GM12878 (cell line): ENCODE measurements around the gene SMAD5. TPM values are rescaled to one million over a fixed set of nuclear protein-coding genes. Genes with fewer than 3 reads are reported as not detected.

Source experiments
- ATAC-seq: fragments of 200-7000 bp; cut with Tn5 transposase; 3 replicates; pipeline ENCODE4 v1.9.1; 2020; ENCODE audit warnings: mild to moderate bottlenecking, moderate library complexity
- BruUV-seq: library from RNA; stranded (reverse); fragments of 400-500 nt; replicated peaks from 2 replicates; lab custom pipeline; 2021; lab: Mats Ljungman, UMichigan
- CTCF ChIA-PET: fragments of 300-600 bp; sonication (Branson Sonifier 250); formaldehyde crosslinking; extraction: SDS; loops from one replicate; lab custom pipeline; 2021; ENCODE audit warnings: inconsistent platforms; lab: Yijun Ruan, JAX
- POLR2A ChIA-PET: fragments of 350-600 bp; formaldehyde crosslinking; extraction: SDS; loops from one replicate; lab custom pipeline; 2021; ENCODE audit warnings: inconsistent platforms; lab: Charles Lee
- RAD21 ChIA-PET: fragments of 300-600 bp; sonication (Branson Sonifier 250); formaldehyde crosslinking; loops from one replicate; lab custom pipeline; 2023; ENCODE audit warnings: antibody characterized with exemption; ENCODE audit not compliant: unreplicated experiment; lab: Charles Lee
- SMC1A ChIA-PET: fragments of 300-600 bp; sonication (Branson Sonifier 250); formaldehyde crosslinking; loops from one replicate; lab custom pipeline; 2023; ENCODE audit not compliant: unreplicated experiment, uncharacterized antibody; lab: Charles Lee
- DNase-seq: peaks from one replicate; pipeline ENCODE4 v3.0.0-alpha.2; 2011; ENCODE audit warnings: low read depth, low spot score
- FAIRE-seq: peaks from 3 replicates; lab custom pipeline; 2011; peaks lifted over from hg19 to GRCh38; lab: Jason Lieb, UNC
- H2AFZ ChIP-seq: 2 replicates; pipeline ENCODE4 v1.6.0; 2011; ENCODE audit warnings: low read depth, low read length, control low read depth; ENCODE audit not compliant: control insufficient read depth
- H3K27ac ChIP-seq: 2 replicates; pipeline ENCODE4 v1.5.1; 2011; ENCODE audit warnings: control low read depth; ENCODE audit not compliant: control insufficient read depth, insufficient read depth
- H3K27me3 ChIP-seq, 2 experiments: replicated peaks in 1 of 2; 2 replicates each; pipeline versions ENCODE4 v1.6.0 to v1.6.1; 2011; ENCODE audit warnings: low read length in 1 of 2; ENCODE audit not compliant: control insufficient read depth in 2 of 2, insufficient read depth in 2 of 2
- H3K36me3 ChIP-seq, 2 experiments: 2 replicates each; pipeline ENCODE4 v1.5.1; 2011; ENCODE audit warnings: low read length in 1 of 2; ENCODE audit not compliant: control insufficient read depth in 2 of 2, insufficient read depth in 2 of 2
- H3K4me1 ChIP-seq: 2 replicates; pipeline ENCODE4 v1.6.1; 2011; ENCODE audit warnings: mild to moderate bottlenecking, low read length, moderate library complexity, mixed read lengths; ENCODE audit not compliant: control insufficient read depth, insufficient read depth
- H3K4me2 ChIP-seq: 2 replicates; pipeline ENCODE4 v1.6.0; 2011; ENCODE audit warnings: control low read depth; ENCODE audit not compliant: control insufficient read depth, insufficient read depth
- H3K4me3 ChIP-seq: fragments of 200-600 bp; sonication (generic); 2 replicates; pipeline ENCODE4 v1.5.1; 2016
- H3K79me2 ChIP-seq: 2 replicates; pipeline ENCODE4 v1.6.0; 2011; ENCODE audit warnings: low read length; ENCODE audit not compliant: control insufficient read depth, insufficient read depth
- H3K9ac ChIP-seq: 2 replicates; pipeline ENCODE4 v1.8.0; 2011; ENCODE audit warnings: low read length, control low read depth, mixed read lengths; ENCODE audit not compliant: control insufficient read depth, insufficient read depth
- H3K9me3 ChIP-seq: replicated peaks from 3 replicates; pipeline ENCODE4 v1.5.1; 2011; ENCODE audit warnings: mild to moderate bottlenecking, low read length; ENCODE audit not compliant: control insufficient read depth, insufficient read depth
- H4K20me1 ChIP-seq: 2 replicates; pipeline ENCODE4 v1.6.0; 2011; ENCODE audit not compliant: control insufficient read depth, insufficient read depth
- BCL11A ChIP-seq: IDR thresholded peaks from 2 replicates; pipeline ENCODE4 v1.6.1; 2011; ENCODE audit warnings: low read depth, low read length
- CHD1 ChIP-seq: IDR thresholded peaks from 2 replicates; pipeline ENCODE4 v1.6.1; 2012; ENCODE audit warnings: low read depth, low read length, improper control_type of control experiment
- FOXM1 ChIP-seq: IDR thresholded peaks from 2 replicates; pipeline ENCODE4 v1.6.1; 2012; ENCODE audit warnings: low read depth, mild to moderate bottlenecking, inconsistent platforms, low read length, moderate library complexity
- IRF3 ChIP-seq: fragments of 450-650 bp; IDR thresholded peaks from 2 replicates; pipeline ENCODE4 v1.6.1; 2014; ENCODE audit warnings: mild to moderate bottlenecking
- LARP7 ChIP-seq: fragments of 450-650 bp; IDR thresholded peaks from 2 replicates; pipeline ENCODE4 v1.6.1; 2017; ENCODE audit warnings: mild to moderate bottlenecking
- MYC ChIP-seq: IDR thresholded peaks from 2 replicates; pipeline ENCODE4 v1.6.1; 2011; ENCODE audit warnings: mild to moderate bottlenecking, low read length, moderate library complexity, inconsistent platforms; ENCODE audit not compliant: insufficient read depth, insufficient replicate concordance, insufficient read length, severe bottlenecking
- NFYB ChIP-seq: IDR thresholded peaks from 2 replicates; pipeline ENCODE4 v1.6.1; 2011; ENCODE audit warnings: low read depth, mild to moderate bottlenecking, low read length, improper control_type of control experiment, moderate library complexity; ENCODE audit not compliant: insufficient read depth
- NR2F1 ChIP-seq: fragments of 450-650 bp; conservative IDR thresholded peaks from 2 replicates; pipeline ENCODE4 v1.6.1; 2017; ENCODE audit warnings: mild to moderate bottlenecking
- PAX8 ChIP-seq: fragments of 450-650 bp; IDR thresholded peaks from 2 replicates; pipeline ENCODE4 v1.6.1; 2017; ENCODE audit warnings: mild to moderate bottlenecking, moderate library complexity
- RAD21 ChIP-seq: IDR thresholded peaks from 2 replicates; pipeline ENCODE4 v1.6.1; 2011; ENCODE audit warnings: mild to moderate bottlenecking, low read depth, low read length, moderate library complexity; ENCODE audit not compliant: insufficient read depth
- RB1 ChIP-seq: fragments of 450-650 bp; formaldehyde crosslinking; IDR thresholded peaks from 2 replicates; pipeline ENCODE4 v1.6.1; 2017; ENCODE audit warnings: mild to moderate bottlenecking, borderline replicate concordance
- RCOR1 ChIP-seq: conservative IDR thresholded peaks from 2 replicates; pipeline ENCODE4 v1.6.1; 2012; ENCODE audit warnings: low read depth, low read length, improper control_type of control experiment
- SMC3 ChIP-seq: IDR thresholded peaks from 2 replicates; pipeline ENCODE4 v1.6.1; 2011; ENCODE audit warnings: low read length, improper control_type of control experiment, borderline replicate concordance
- TARDBP ChIP-seq: IDR thresholded peaks from 2 replicates; pipeline ENCODE4 v1.6.1; 2016; ENCODE audit warnings: borderline replicate concordance
- ZNF207 ChIP-seq: fragments of 450-650 bp; IDR thresholded peaks from 2 replicates; pipeline ENCODE4 v1.6.1; 2014; ENCODE audit warnings: antibody characterized with exemption, mild to moderate bottlenecking, borderline replicate concordance
- ZNF384 ChIP-seq: IDR thresholded peaks from 2 replicates; pipeline ENCODE4 v1.6.1; 2012; ENCODE audit warnings: low read depth, mild to moderate bottlenecking, low read length, improper control_type of control experiment, borderline replicate concordance
- WGBS: methylation state at CpG from one replicate; pipeline ENCODE4 v1.1.6; 2016; ENCODE audit warnings: low lambda C conversion rate; ENCODE audit not compliant: insufficient replicate concordance, insufficient coverage; ENCODE audit errors: missing lambda C conversion rate; 5-methylcytosine and 5-hydroxymethylcytosine counted together
- in situ Hi-C: fragments of 300-500 bp; cut with MboI; formaldehyde crosslinking; loops from 9 replicates; pipeline ENCODE4 v1.14.3; 2018; ENCODE audit warnings: mixed read lengths
- intact Hi-C: fragments of 100-400 bp; cut with micrococcal nuclease; formaldehyde crosslinking; loops from one replicate; pipeline ENCODE4 v1.14.2; 2022; ENCODE audit not compliant: unreplicated experiment
- polyA plus RNA-seq, 11 experiments: library from polyadenylated mRNA; depleted of rRNA in 4 of 11; unstranded in 6 of 11; stranded (reverse) in 5 of 11; fragments of >200 nt; fragmentation: Nextera tagmentation in 4 of 11; fragmentation: Illumina TruSeq in 1 of 11; extraction: Ambion mirVana in 4 of 11; extraction: Trizol in 1 of 11; gene quantifications; 1 replicate in 1 of 11; 2 replicates in 10 of 11; pipeline versions ENCODE4 v1.2.1 to v1.2.3, GENCODE V29; 2011 to 2016; ENCODE audit warnings: inconsistent platforms in 2 of 11, missing spikeins in 2 of 11, low read depth in 1 of 11
- total RNA-seq, 4 experiments: library from RNA; depleted of rRNA in 3 of 4; stranded (reverse); fragments of >200 nt in 3 of 4; fragmentation: Illumina TruSeq in 1 of 4; extraction: Trizol in 1 of 4; gene quantifications; 2 replicates each; pipeline versions ENCODE4 v1.2.1 to v1.2.3, GENCODE V29; 2013 to 2021
- TF ChIP-seq, protein P1 (sequence below): fragments of 450-650 bp; IDR thresholded peaks from 2 replicates; pipeline ENCODE4 v1.6.1; 2017; ENCODE audit warnings: mild to moderate bottlenecking, low read depth, inconsistent platforms; ENCODE audit not compliant: poor library complexity, severe bottlenecking
- TF ChIP-seq, protein P2 (sequence below): fragments of 450-650 bp; IDR thresholded peaks from 2 replicates; pipeline ENCODE4 v1.6.1; 2016; ENCODE audit warnings: mild to moderate bottlenecking

Gene SMAD5
- total and polyA plus RNA-seq, 10 of the 15 experiments (the other 5 are each of a cell fraction or from before 2014, with no cell fraction given), result 3.6 to 40.6 (median 11.7) TPM

DNA sequence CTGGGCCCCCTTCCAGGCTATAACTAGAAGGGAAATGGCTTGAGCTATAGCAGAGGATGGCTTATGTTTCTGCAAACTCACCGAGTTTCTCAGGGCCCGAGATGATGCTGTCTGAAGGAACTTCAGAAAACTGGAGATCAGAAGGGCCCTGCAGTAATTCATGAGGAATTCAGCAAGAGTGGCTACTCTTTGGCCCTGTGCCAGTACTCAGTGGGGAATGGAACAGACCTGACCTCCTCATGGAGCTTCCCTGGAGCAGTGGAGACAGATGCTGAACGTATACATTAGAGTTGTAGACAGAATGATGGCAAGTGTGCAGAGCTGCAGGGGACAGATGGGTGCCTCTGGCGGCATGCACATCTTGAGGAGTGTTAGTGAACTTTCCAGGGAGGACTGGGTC is 77.6 kb downstream of the SMAD5 start:
- H3K4me1 ChIP-seq, result no peaks in the 10 kb centered on the region
- in situ Hi-C loops (loop anchor here (5.0 kb wide), 2 partner anchors 268 to 323 kb away; no protein-coding TSS in a partner anchor), intact Hi-C loops (loop anchor here (5.0 kb wide), 1 partner anchor 128 kb away; no protein-coding TSS in a partner anchor)
- no peaks in the 10 kb centered on the region for H3K9me3 ChIP-seq
- no peak overlapping the region for H3K4me3 ChIP-seq
- no peak overlapping the region for H2AFZ ChIP-seq
- H3K27ac ChIP-seq, result no peak overlapping the region
- no peak overlapping the region for H3K9ac ChIP-seq
- no peaks in the 10 kb centered on the region for H3K79me2 ChIP-seq
- ATAC-seq (no peak), DNase-seq (no peak), FAIRE-seq (no peak)
- BruUV-seq, result no TSS peak
- RAD21 ChIA-PET, result interaction anchor here (1.1 kb wide), 1 partner anchor 265 kb away, joined by 4 read pairs; no protein-coding TSS in a partner anchor
- SMC1A ChIA-PET, result interaction anchor here (1.5 to 3.7 kb wide), 2 partner anchors 154 to 269 kb away, joined by 3 to 16 read pairs; no protein-coding TSS in a partner anchor
- H4K20me1 ChIP-seq, result no peaks in the 10 kb centered on the region; the same call in 1 of the 2 replicates
- peaks cover 0 to 3% of the 10 kb centered on the region in 2 experiments; a peak in 2 of 4 replicates for H3K27me3 ChIP-seq
- no peaks in the 10 kb centered on the region for H3K36me3 ChIP-seq
- CTCF ChIA-PET, result interaction anchor here (1.3 to 3.7 kb wide), 3 partner anchors 14 to 265 kb away, joined by 3 to 19 read pairs (median 17); no protein-coding TSS in a partner anchor
- 29% methylated on average over 4 of the region's 4 CpGs for WGBS
- H3K4me2 ChIP-seq, result no peak overlapping the region
- no peak for TF ChIP-seq MYC
- TF ChIP-seq IRF3, result no peak
- no peak for TF ChIP-seq ZNF207
- no peak for TF ChIP-seq ZNF384
- TF ChIP-seq SMC3, result no peak
- TF ChIP-seq RB1, result no peak
- TF ChIP-seq, protein P1, sequence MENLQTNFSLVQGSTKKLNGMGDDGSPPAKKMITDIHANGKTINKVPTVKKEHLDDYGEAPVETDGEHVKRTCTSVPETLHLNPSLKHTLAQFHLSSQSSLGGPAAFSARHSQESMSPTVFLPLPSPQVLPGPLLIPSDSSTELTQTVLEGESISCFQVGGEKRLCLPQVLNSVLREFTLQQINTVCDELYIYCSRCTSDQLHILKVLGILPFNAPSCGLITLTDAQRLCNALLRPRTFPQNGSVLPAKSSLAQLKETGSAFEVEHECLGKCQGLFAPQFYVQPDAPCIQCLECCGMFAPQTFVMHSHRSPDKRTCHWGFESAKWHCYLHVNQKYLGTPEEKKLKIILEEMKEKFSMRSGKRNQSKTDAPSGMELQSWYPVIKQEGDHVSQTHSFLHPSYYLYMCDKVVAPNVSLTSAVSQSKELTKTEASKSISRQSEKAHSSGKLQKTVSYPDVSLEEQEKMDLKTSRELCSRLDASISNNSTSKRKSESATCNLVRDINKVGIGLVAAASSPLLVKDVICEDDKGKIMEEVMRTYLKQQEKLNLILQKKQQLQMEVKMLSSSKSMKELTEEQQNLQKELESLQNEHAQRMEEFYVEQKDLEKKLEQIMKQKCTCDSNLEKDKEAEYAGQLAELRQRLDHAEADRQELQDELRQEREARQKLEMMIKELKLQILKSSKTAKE, result no peak
- TF ChIP-seq BCL11A, result no peak
- no peak for TF ChIP-seq PAX8
- no peak for TF ChIP-seq TARDBP
- TF ChIP-seq FOXM1, result no peak
- no peak for TF ChIP-seq RAD21
- TF ChIP-seq, protein P2, sequence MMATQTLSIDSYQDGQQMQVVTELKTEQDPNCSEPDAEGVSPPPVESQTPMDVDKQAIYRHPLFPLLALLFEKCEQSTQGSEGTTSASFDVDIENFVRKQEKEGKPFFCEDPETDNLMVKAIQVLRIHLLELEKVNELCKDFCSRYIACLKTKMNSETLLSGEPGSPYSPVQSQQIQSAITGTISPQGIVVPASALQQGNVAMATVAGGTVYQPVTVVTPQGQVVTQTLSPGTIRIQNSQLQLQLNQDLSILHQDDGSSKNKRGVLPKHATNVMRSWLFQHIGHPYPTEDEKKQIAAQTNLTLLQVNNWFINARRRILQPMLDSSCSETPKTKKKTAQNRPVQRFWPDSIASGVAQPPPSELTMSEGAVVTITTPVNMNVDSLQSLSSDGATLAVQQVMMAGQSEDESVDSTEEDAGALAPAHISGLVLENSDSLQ, result no peak
- no peak for TF ChIP-seq LARP7
- TF ChIP-seq CHD1, result no peak
- TF ChIP-seq RCOR1, result no peak
- no peak for TF ChIP-seq NFYB
- no peak for TF ChIP-seq NR2F1
- POLR2A ChIA-PET, result no interaction called here
